Subcutaneous adipose tissue (tissue), 4 donors: ENCODE results near the gene RTN4RL2. TPM values are rescaled to one million over a fixed set of nuclear protein-coding genes. Genes with fewer than 3 reads are reported as not detected.

Source experiments
- CTCF ChIP-seq: fragments of 450-650 bp; IDR thresholded peaks from one replicate; pipeline ENCODE4 v1.5.1; 2016; ENCODE audit warnings: low read depth, mild to moderate bottlenecking, control low read depth, antibody characterized with exemption, moderate library complexity
- total RNA-seq, 4 donors: library from RNA; depleted of rRNA; stranded (reverse); fragments of >200 nt; gene quantifications; one replicate each; pipeline ENCODE4 v1.1.0, GENCODE V29; 2016

Gene RTN4RL2
- total RNA-seq, 4 donors from 2014 or later, result 0.38 to 0.82 (median 0.68) TPM; not detected in 1

GRCh38 chr11:57458410-57459163 lies 1.7 kb upstream of the RTN4RL2 start:
- TF ChIP-seq CTCF, result no peak

- no peak for TF ChIP-seq CTCF
Measured at GRCh38 chr11:57459164-57460021, 935 bp upstream of the RTN4RL2 start.

GRCh38 chr11:57460758-57461749 lies 726 bp downstream of the RTN4RL2 start:
- TF ChIP-seq CTCF, result no peak

GRCh38 chr11:57461841-57462489 lies 1.6 kb downstream of the RTN4RL2 start:
- TF ChIP-seq CTCF, result no peak

- no peak for TF ChIP-seq CTCF
Measured at GRCh38 chr11:57462597-57462996, 2.3 kb downstream of the RTN4RL2 start.

GRCh38 chr11:57463671-57464538 lies 3.6 kb downstream of the RTN4RL2 start:
- no peak for TF ChIP-seq CTCF
